ENCODE results near the gene MPP1.

DNA sequence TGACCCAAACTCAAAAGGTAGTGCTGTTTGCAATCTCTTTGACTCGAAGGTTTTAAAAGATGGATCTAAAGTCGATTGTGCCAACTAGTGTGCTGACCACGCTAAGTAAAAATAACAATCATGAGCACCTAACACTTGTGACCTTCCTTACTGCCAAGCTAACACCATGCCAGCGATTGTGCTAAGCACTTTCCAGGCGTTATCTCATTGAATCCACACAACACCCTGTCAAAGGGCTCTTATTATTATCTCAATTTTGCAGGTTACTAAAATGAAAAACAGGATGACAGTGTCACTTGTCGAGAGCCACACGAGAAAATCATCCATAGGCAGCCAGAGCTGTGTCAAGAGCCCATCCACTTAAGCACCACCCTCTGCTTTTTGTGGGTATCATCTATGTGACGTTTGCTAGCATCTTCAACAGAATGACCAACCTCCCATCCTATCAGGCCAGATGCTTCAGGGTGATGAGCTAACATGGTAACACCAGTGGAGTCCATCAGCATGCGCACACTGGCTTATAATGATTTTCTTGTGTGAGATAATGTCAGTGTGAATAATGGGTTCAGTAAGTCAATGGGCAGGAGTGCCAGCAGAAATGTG is 53.5 kb downstream of the MPP1 start:
- TF ChIP-seq EP300 (IDR thresholded peaks at IDR 0.05; ENCODE audit: borderline replicate concordance in 1 of 2, low read depth in 2 of 2, low read length in 2 of 2) = no peak
- TF ChIP-seq HDAC6 (IDR thresholded peaks at IDR 0.05; ENCODE audit: low read depth, low read length) = no peak
- TF ChIP-seq, protein P1, sequence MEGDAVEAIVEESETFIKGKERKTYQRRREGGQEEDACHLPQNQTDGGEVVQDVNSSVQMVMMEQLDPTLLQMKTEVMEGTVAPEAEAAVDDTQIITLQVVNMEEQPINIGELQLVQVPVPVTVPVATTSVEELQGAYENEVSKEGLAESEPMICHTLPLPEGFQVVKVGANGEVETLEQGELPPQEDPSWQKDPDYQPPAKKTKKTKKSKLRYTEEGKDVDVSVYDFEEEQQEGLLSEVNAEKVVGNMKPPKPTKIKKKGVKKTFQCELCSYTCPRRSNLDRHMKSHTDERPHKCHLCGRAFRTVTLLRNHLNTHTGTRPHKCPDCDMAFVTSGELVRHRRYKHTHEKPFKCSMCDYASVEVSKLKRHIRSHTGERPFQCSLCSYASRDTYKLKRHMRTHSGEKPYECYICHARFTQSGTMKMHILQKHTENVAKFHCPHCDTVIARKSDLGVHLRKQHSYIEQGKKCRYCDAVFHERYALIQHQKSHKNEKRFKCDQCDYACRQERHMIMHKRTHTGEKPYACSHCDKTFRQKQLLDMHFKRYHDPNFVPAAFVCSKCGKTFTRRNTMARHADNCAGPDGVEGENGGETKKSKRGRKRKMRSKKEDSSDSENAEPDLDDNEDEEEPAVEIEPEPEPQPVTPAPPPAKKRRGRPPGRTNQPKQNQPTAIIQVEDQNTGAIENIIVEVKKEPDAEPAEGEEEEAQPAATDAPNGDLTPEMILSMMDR (IDR thresholded peaks at IDR 0.05; ENCODE audit: control extremely low read depth in 1 of 3, insufficient read depth in 1 of 3, low read depth in 1 of 3, low read length in 3 of 3) = no peak
- TF ChIP-seq RBBP5 (IDR thresholded peaks at IDR 0.05; ENCODE audit: borderline replicate concordance, low read depth, low read length) = no peak
- no peak for TF ChIP-seq JUND (IDR thresholded peaks at IDR 0.05; ENCODE audit: low read length)
- TF ChIP-seq SP1 (IDR thresholded peaks at IDR 0.05; ENCODE audit: low read depth, low read length) = no peak
- no peak for TF ChIP-seq CEBPB (IDR thresholded peaks at IDR 0.05; ENCODE audit: low read depth, low read length)
- TF ChIP-seq HDAC2 (IDR thresholded peaks at IDR 0.05; ENCODE audit: borderline replicate concordance in 1 of 2, low read depth in 2 of 2, low read length in 2 of 2) = no peak

All from H1 (cell line).